ENCODE measurements around the gene RRP8. TPM values are rescaled to one million over a fixed set of nuclear protein-coding genes. Genes with fewer than 3 reads are reported as not detected.
A peak's percentile ranks its signal among the peaks of the same experiment; 100 is the strongest.

RRP8 gene
- total and polyA plus RNA-seq, 10 of the 15 experiments (the other 5 are each of a cell fraction or from before 2014, with no cell fraction given): 4.7 to 51.2 (median 23.9) TPM

- TSS peak; percentile 41 for BruUV-seq (replicated peaks)
- CTCF ChIA-PET: no interaction called here
- FAIRE-seq (no peak), ATAC-seq (no peak), DNase-seq (ENCODE audit: low read depth, low spot score) (no peak)
- H3K9ac ChIP-seq (ENCODE audit: control insufficient read depth, insufficient read depth, low read length): no peak overlapping the region
- no peaks in the 10 kb centered on the region for H3K9me3 ChIP-seq (replicated peaks; ENCODE audit: control insufficient read depth, insufficient read depth, low read length)
- no peaks in the 10 kb centered on the region for H4K20me1 ChIP-seq (ENCODE audit: control insufficient read depth, insufficient read depth)
- peaks cover 0 to 1% of the 10 kb centered on the region in 2 experiments; a peak in 1 of 4 replicates for H3K36me3 ChIP-seq (ENCODE audit: control insufficient read depth in 2 of 2, insufficient read depth in 2 of 2, low read length in 1 of 2)
- intact Hi-C loops (cut with micrococcal nuclease; ENCODE audit: unreplicated experiment) (no loop called here), in situ Hi-C loops (cut with MboI) (no loop called here)
- no peaks in the 10 kb centered on the region for H3K79me2 ChIP-seq (ENCODE audit: control insufficient read depth, insufficient read depth, low read length)
- 90% methylated on average over 13 of the region's 13 CpGs for WGBS (ENCODE audit: insufficient coverage, insufficient replicate concordance, low lambda C conversion rate, missing lambda C conversion rate)
- H2AFZ ChIP-seq (ENCODE audit: control insufficient read depth, low read depth, low read length): no peak overlapping the region
- H3K4me2 ChIP-seq (ENCODE audit: control insufficient read depth, insufficient read depth): no peak overlapping the region
- SMC1A ChIA-PET (ENCODE audit: uncharacterized antibody, unreplicated experiment): no interaction called here
- H3K4me3 ChIP-seq: no peak overlapping the region
- TF ChIP-seq PBX3 (IDR thresholded peaks at IDR 0.05; ENCODE audit: insufficient replicate concordance, low read depth, low read length): no peak
- POLR2A ChIA-PET: no interaction called here
- no peak overlapping the region for H3K27ac ChIP-seq (ENCODE audit: control insufficient read depth, insufficient read depth)
- H3K27me3 ChIP-seq (replicated peaks in 1 of 2; ENCODE audit: control insufficient read depth in 2 of 2, insufficient read depth in 2 of 2, low read length in 1 of 2): no peaks in the 10 kb centered on the region
- RAD21 ChIA-PET (ENCODE audit: unreplicated experiment): no interaction called here
- H3K4me1 ChIP-seq (ENCODE audit: control insufficient read depth, insufficient read depth, low read length): no peaks in the 10 kb centered on the region
Measured at GRCh38 chr11:6566704-6567370, 36.6 kb downstream of the RRP8 start.

GRCh38 chr11:6565988-6566703, 37.3 kb downstream of the RRP8 start:
- DNase-seq (ENCODE audit: low read depth, low spot score) (no peak), FAIRE-seq (no peak), ATAC-seq (no peak)
- H3K4me2 ChIP-seq (ENCODE audit: control insufficient read depth, insufficient read depth): no peak overlapping the region
- H3K4me3 ChIP-seq: no peak overlapping the region
- ChIA-PET CTCF (no interaction called here), SMC1A (ENCODE audit: uncharacterized antibody, unreplicated experiment) (no interaction called here), RAD21 (ENCODE audit: unreplicated experiment) (no interaction called here), POLR2A (no interaction called here)
- in situ Hi-C loops (cut with MboI): no loop called here
- H3K27me3 ChIP-seq (replicated peaks in 1 of 2; ENCODE audit: control insufficient read depth in 2 of 2, insufficient read depth in 2 of 2, low read length in 1 of 2): no peaks in the 10 kb centered on the region
- TF ChIP-seq POLR2A (IDR thresholded peaks at IDR 0.05; ENCODE audit: low read depth, low read length) (no peak), MEF2B (IDR thresholded peaks at IDR 0.05; ENCODE audit: partially characterized antibody, poor library complexity, severe bottlenecking) (no peak), RELA (IDR thresholded peaks at IDR 0.05; ENCODE audit: borderline replicate concordance, partially characterized antibody) (no peak), NFIC (IDR thresholded peaks at IDR 0.05; ENCODE audit: low read depth, low read length) (no peak)
- intact Hi-C loops (cut with micrococcal nuclease; ENCODE audit: unreplicated experiment): no loop called here
- no peak overlapping the region for H3K27ac ChIP-seq (ENCODE audit: control insufficient read depth, insufficient read depth)
- no peaks in the 10 kb centered on the region for H3K9me3 ChIP-seq (replicated peaks; ENCODE audit: control insufficient read depth, insufficient read depth, low read length)
- H4K20me1 ChIP-seq (ENCODE audit: control insufficient read depth, insufficient read depth): no peaks in the 10 kb centered on the region
- WGBS (ENCODE audit: insufficient coverage, insufficient replicate concordance, low lambda C conversion rate, missing lambda C conversion rate): 88% methylated on average over 5 of the region's 5 CpGs
- H3K4me1 ChIP-seq (ENCODE audit: control insufficient read depth, insufficient read depth, low read length): no peaks in the 10 kb centered on the region
- H3K9ac ChIP-seq (ENCODE audit: control insufficient read depth, insufficient read depth, low read length): no peak overlapping the region
- peaks cover 0 to 1% of the 10 kb centered on the region in 2 experiments; a peak in 1 of 4 replicates for H3K36me3 ChIP-seq (ENCODE audit: control insufficient read depth in 2 of 2, insufficient read depth in 2 of 2, low read length in 1 of 2)
- no TSS peak for BruUV-seq (replicated peaks)
- no peak overlapping the region for H2AFZ ChIP-seq (ENCODE audit: control insufficient read depth, low read depth, low read length)
- no peaks in the 10 kb centered on the region for H3K79me2 ChIP-seq (ENCODE audit: control insufficient read depth, insufficient read depth, low read length)

Data from GM12878 (cell line).